Panc1 (cell line): ENCODE results near the gene PBX1.

Source experiments
- POLR2AphosphoS5 ChIP-seq: IDR thresholded peaks from 2 replicates; pipeline ENCODE4 v1.6.1; 2012; ENCODE audit warnings: mild to moderate bottlenecking, low read depth, low read length, moderate library complexity
- SIN3A ChIP-seq: IDR thresholded peaks from 2 replicates; pipeline ENCODE4 v1.6.1; 2012; ENCODE audit warnings: low read depth, mild to moderate bottlenecking, low read length, moderate library complexity, borderline replicate concordance; ENCODE audit not compliant: insufficient read depth
- TF ChIP-seq, protein P1 (sequence below): fragments of 450-650 bp; IDR thresholded peaks from 2 replicates; pipeline ENCODE4 v1.5.1; 2017; ENCODE audit warnings: mild to moderate bottlenecking
- TF ChIP-seq, protein P2 (sequence below), 2 experiments: IDR thresholded peaks; 2 replicates each; pipeline ENCODE4 v1.6.1; 2011 to 2012; ENCODE audit warnings: low read depth in 2 of 2, control low read depth in 1 of 2, low read length in 1 of 2, mild to moderate bottlenecking in 1 of 2, moderate library complexity in 1 of 2; ENCODE audit not compliant: insufficient read depth in 1 of 2

DNA sequence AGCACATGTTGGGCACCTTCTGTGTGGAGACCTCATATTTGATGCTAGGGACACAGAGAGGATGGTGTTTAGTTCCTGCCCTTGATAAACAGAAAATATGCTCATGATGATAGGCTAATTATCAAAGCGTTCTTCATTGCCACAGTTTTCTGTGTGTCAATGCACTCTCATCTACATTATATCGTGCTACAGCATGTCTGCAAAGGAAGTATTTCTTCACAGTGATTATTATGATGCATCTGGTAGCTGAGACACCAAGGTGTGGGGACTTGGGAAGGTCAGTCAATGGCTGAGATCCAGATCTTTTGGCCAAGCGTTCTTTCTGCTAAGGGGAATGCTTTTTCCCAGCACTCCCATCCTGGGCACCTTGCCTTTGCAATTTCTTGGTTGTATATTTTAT lies 321.2 kb downstream of the PBX1 start:
- TF ChIP-seq, protein P1, sequence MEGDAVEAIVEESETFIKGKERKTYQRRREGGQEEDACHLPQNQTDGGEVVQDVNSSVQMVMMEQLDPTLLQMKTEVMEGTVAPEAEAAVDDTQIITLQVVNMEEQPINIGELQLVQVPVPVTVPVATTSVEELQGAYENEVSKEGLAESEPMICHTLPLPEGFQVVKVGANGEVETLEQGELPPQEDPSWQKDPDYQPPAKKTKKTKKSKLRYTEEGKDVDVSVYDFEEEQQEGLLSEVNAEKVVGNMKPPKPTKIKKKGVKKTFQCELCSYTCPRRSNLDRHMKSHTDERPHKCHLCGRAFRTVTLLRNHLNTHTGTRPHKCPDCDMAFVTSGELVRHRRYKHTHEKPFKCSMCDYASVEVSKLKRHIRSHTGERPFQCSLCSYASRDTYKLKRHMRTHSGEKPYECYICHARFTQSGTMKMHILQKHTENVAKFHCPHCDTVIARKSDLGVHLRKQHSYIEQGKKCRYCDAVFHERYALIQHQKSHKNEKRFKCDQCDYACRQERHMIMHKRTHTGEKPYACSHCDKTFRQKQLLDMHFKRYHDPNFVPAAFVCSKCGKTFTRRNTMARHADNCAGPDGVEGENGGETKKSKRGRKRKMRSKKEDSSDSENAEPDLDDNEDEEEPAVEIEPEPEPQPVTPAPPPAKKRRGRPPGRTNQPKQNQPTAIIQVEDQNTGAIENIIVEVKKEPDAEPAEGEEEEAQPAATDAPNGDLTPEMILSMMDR, result no peak
- TF ChIP-seq POLR2AphosphoS5 (no peak), SIN3A (no peak)
- TF ChIP-seq, protein P2, sequence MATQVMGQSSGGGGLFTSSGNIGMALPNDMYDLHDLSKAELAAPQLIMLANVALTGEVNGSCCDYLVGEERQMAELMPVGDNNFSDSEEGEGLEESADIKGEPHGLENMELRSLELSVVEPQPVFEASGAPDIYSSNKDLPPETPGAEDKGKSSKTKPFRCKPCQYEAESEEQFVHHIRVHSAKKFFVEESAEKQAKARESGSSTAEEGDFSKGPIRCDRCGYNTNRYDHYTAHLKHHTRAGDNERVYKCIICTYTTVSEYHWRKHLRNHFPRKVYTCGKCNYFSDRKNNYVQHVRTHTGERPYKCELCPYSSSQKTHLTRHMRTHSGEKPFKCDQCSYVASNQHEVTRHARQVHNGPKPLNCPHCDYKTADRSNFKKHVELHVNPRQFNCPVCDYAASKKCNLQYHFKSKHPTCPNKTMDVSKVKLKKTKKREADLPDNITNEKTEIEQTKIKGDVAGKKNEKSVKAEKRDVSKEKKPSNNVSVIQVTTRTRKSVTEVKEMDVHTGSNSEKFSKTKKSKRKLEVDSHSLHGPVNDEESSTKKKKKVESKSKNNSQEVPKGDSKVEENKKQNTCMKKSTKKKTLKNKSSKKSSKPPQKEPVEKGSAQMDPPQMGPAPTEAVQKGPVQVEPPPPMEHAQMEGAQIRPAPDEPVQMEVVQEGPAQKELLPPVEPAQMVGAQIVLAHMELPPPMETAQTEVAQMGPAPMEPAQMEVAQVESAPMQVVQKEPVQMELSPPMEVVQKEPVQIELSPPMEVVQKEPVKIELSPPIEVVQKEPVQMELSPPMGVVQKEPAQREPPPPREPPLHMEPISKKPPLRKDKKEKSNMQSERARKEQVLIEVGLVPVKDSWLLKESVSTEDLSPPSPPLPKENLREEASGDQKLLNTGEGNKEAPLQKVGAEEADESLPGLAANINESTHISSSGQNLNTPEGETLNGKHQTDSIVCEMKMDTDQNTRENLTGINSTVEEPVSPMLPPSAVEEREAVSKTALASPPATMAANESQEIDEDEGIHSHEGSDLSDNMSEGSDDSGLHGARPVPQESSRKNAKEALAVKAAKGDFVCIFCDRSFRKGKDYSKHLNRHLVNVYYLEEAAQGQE (IDR thresholded peaks at IDR 0.05; ENCODE audit: insufficient read depth in 1 of 2, low read depth in 2 of 2, low read length in 1 of 2), result no peak
